Stimulated activated CD8-positive, alpha-beta memory T cell treated with anti-CD3 and anti-CD28 coated beads, Interleukin-15, amount 100 ng/mL, for 4 hours (primary cell): Measurements from ENCODE around the gene MRAP.

Source experiments
- DNase-seq, 2 donors: peaks; one replicate each; pipeline ENCODE4 v3.0.0-alpha.2; 2020; ENCODE audit warnings: low read depth in 2 of 2

MRAP gene

DNA sequence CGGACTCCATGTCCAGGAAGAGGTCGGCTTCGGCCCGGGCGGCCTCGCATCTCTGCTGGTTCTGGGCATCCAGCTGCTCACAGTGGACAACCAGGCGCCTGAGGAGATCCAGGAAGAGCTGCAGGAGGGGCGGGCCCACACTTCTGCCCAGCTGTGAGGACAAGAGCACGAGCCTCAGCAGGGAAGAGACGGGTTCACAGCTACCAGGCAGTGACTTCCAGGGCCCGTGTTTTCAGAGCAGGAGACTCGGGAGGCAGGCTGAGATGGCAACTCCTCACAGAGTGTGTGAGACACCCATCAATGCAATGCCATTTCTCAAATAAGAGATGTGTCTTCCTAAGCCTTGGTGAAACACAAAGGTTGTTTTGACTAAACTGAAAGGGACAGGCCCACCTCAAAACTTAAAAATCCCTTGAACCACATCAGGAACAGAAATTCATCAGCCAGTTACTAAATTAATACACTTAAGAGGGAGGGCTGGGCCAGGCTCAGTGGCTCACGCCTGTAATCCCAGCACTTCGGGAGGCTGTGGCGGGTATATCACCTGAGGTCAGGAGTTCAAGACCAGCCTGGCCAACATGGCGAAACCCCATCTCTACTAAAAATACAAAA, 50.8 kb downstream of the MRAP start:
- DNase-seq = no peak

DNA sequence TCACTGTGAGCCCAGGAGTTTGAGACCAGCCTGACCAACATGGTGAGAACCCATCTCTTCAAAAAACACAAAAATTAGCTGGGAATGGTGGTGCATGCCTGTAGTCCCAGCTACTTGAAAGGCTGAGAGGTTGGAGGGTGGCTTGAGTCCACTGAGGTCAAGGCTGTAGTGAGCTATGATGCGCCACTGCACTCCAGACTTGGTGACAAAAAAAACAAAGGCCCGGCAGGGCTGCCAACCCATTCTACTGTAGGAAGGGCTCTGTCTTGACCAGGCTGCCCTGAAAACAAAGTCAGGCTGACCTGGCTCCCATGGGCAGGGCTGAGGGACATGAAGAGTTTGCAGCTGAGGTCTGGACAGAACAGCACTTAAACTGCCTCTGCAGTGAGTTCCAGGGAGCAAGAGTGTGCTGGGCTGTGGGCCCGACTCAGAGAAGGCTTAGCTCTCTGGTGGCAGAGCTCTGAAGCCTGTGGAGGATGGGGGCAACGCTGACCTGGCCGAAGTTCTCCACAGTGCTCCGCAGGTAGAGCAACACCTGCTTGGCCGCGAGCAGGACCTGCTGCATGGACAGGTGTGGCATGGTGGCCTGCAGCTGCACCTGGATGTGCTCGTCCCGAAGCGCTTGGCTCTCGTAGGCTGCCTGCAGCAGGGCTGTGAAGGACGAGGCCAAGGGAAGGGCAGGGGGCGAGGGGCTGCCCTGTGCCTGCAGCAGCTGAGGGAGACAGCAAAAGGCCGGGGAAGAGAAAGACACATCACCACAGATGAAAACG, 51.7 kb downstream of the MRAP start:
- no peak for DNase-seq

DNA sequence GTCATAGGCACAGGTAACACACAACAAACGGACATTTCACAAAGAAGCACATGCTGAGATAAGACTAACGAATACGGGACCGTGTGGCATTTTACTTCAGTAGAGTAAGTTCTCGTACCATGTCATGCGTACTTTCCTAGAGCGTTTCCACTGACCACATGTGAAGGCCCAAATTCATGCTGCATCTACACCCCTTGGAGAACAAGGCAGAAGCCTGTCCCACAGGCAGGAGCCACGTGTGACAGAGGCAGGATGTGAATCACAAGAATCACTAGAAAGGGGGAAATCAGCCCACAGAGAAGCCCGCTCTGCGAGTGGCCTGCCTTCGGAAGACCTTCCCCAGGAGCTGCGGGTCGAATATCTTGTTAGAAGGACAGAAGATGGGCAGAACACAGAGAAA, 52.3 kb downstream of the MRAP start:
- DNase-seq = no peak

DNA sequence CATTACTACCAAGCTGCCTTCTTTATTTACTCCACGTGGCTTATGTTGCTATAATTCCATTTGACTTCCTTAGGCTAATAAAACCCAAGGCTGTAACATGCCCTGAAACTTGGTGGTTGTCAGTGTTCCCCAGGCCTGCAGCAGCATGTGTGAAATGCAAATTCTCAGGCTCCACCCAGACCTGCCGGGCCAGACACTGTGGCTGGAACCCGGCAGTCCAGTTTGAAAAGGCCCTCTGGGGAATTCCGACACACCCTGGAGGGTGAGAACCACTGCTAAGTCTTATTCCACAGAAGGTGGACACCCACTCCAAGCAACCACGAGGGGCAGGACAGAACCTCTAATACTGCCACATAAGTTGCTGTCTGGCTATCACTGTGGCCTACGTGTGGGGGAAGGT, 52.8 kb downstream of the MRAP start:
- DNase-seq = no peak

DNA sequence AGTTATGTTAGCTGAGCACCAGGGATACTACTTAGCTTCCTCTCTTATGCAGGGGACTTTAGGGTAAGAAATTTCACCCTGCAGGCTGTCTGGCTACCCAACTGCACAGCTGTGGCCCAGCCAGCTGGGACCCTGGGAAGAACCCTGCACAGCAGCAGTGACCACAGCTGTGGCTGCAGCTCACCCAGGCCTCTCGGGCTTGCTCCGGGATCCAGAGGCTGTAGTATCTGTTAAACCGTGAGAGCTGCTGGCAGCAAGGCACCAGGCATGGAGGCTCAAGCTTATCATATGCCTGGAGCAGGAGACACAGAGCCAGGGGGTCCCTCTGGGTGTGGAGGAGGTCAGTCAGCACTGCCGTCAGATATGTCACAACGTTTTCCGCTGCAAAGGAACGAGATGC, 53.9 kb downstream of the MRAP start:
- DNase-seq = no peak

DNA sequence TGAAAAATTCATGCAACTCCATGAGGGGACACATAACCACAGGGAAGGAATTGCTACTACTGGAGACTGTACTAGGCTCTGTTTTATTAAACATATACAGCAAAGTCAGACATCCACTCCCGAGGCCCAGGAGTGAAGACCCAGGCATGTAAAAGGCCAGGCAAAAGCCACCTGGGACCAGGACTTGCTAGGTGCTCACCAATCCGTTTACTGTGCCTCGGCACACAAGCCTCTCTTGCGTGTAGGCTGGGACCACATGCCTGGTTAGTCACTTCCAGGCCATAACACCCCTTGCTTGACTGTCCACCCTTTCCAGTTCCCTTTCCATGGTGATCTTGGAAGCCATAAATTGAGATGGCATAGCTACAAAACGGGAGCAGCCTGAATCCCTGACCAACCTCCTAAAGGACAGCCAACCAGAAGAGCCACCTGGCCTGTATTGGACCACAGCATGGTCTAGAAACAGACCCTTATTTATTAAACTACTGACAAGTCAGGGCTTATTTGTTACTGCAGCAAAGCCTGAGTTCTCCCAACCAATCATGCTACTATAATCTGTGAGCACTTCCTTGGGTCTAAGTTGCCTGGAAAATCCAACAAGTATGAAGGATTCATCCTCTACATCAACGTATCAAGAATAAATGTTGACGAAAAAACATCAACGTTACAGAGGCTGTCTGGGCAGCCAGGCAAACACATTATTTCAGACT, 54.5 kb downstream of the MRAP start:
- DNase-seq = no peak

DNA sequence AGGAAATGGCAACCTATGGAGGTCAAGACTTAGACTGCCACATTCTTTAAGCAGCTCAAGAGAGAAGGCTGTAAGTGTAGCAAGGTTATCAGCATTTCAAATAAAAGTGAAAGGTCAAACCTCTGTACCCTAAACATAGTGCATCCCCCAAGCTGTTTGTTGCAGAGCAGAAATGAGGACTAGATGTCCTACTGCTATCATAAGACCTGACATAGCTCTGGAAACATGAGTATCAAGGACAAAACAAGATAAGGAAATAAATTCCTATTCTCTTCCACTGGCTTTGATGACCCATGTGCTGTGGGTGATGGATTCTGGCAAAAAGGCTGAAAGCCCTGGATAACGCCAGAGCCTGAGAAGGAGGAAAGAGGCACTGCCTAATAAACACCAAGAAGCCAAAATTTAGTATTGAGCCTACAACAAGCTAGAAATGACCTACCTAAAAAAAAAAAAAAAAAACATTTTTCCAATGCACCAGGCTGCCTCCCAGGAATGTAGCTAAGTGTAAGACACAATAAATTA, 58.3 kb downstream of the MRAP start:
- no peak for DNase-seq

DNA sequence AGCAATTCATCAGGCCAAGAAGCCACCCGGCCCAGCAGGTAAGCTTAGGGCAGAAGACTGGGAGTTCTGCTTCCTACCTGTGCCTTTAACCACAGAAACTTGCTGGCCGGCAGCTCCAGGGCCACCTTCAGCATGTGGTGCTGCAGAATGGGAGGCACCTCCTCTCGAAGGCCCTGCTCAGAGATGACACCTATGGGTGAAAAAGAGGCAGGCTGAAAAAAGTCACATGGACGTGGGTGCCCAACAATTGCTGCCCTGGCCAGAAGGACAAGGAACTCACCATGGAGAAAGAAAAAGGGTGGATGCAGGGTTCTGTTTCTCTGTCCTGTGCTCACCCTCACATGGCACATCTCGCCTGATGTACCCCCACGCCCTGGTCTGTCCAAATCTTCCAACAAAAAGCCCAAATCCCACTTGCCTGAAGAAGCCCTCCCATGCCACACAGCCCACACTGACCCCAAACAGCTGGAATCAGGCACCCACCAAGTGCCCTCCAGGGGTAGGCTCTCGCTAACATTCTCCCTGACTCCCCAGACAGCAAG, 61.1 kb downstream of the MRAP start:
- DNase-seq = no peak

DNA sequence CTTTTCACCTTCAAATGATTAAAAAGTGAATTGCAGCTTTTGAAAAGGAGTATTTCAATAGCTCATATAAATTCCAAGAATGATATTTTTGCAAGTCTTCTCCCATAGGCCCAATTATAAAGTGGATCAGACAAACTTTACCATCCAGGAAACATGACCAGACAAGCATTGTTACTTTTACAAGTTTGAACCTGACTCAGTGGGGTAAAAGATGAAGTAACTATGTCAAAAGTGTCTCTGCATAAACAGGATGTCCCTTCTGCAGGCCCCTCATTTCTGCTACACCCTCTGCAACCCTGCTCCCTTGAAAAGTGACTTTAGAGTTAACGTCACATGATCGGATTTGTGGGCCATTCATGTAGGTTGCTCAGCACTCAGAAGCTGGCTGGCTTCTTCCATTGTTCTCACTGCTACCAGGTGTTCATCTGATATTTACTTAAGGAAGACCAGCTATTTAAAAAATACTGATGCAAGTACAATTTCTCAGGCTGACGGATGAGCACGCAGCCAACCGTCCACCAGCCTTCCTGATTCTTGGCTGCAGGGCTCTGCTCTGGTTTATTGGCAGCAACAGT, 61.8 kb downstream of the MRAP start:
- no peak for DNase-seq
